ENCODE measurements around the gene ENOSF1. TPM values are rescaled to one million over a fixed set of nuclear protein-coding genes. Genes with fewer than 3 reads are reported as not detected.
A peak's percentile ranks its signal among the peaks of the same experiment; 100 is the strongest.
"Not testable (repeated sequence)": the region's sequence is repeated elsewhere in the genome, so short reads cannot be mapped to it uniquely, and the experiment has no call there.

The ENOSF1 gene
- total RNA-seq, 2 experiments from 2014 or later: 113 to 114 TPM

DNA sequence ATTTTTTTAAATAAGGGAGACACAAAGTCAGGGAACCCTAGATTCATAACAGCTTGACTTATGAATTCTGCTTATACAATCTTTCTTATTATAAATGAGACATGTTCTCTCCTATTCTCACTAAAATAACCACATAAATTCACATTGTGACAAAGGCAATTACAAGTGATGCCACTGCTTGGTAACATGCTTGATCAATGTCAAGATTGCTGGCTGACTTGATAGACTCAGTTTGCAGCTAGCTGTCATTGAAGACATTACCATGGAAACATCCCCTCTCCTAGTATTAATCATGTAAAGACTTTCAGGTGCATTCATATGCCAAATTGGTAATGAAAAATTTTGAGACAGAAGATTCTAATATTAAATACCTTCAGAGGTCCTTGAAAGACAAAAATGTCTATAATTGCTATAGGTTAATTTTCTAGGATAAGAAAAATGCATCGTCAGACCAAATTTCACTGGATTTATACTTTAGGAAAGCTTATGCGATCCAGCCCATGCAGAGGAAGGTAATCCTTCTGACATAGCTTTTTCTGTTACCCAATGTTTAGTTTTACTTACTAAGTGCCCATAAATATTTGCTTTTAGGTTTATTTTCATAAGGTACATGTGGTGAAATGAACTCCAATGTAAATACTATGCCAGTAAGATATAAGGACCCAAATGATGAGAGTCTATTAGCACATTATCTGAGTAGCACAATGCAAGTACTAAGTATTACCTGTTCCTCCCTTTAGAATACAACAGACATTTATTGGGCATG, 32.6 kb upstream of the ENOSF1 start:
- Mint-ChIP-seq H3K36me3 (ENCODE audit: low read depth) (peaks cover 38% of the 10 kb centered on the region), H3K27ac (no peak overlapping the region), H3K4me1 (ENCODE audit: low read depth) (peaks cover 2% of the 10 kb centered on the region), H3K27me3 (no peaks in the 10 kb centered on the region), H3K4me3 (no peak overlapping the region), H3K9me3 (no peaks in the 10 kb centered on the region)
- TF ChIP-seq CTCF (IDR thresholded peaks at IDR 0.05): no peak
- DNase-seq (no peak), ATAC-seq (no peak)
- CTCF ChIA-PET: interaction anchor here (7.0 to 14.2 kb wide), 2 partner anchors 87 to 95 kb away, joined by 94 to 224 read pairs; no protein-coding TSS in a partner anchor
- POLR2A ChIA-PET: interaction anchor here (0.6 to 1.0 kb wide), 2 partner anchors 10 to 29 kb away, joined by 3 read pairs; no protein-coding TSS in a partner anchor
- intact Hi-C loops (cut with micrococcal nuclease): loop anchor here (5.0 kb wide), 1 partner anchor 67 kb away; the partner anchor contains the start of gene YES1

DNA sequence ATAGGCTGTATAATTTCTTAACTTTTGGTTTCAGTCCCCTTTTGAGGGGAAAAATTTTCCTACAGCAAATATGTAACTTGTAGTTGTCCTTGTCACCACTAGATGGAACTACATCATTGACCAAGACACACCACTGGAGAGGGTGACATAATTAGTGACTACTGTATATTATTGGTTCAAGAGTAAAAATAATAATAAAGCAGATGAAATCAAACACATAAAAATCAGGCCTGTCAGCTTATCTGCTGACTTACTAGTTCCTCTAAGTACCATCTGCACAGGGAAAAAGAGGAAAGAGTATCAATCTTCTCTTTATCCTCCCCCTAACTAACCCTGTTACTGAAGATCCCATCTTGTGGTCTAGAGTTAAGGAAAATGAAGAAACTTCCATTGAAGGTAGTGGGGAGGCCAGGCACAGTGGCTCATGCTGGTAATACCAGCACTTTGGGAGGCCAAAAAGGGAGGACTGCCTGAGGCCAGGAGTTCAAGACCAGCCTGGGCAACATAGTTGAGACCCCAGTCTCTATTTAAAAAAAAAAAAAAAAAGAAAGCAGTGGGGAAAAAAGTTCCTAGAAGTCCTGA, 29.6 kb upstream of the ENOSF1 start:
- ChIA-PET POLR2A (no interaction called here), CTCF (interaction anchor here (1.0 to 14.2 kb wide), 13 partner anchors 13 to 106 kb away, joined by 3 to 224 read pairs (median 5); partner anchors contain the start of gene ENOSF1)
- H3K27me3 Mint-ChIP-seq: no peaks in the 10 kb centered on the region
- intact Hi-C loops (cut with micrococcal nuclease): loop anchor here (1.0 to 5.0 kb wide), 3 partner anchors 70 to 97 kb away; partner anchors contain the start of gene YES1
- ATAC-seq (peak; percentile 83), DNase-seq (no peak)
- H3K9me3 Mint-ChIP-seq: no peaks in the 10 kb centered on the region
- H3K27ac Mint-ChIP-seq: no peak overlapping the region
- peak; percentile 74 for TF ChIP-seq CTCF (IDR thresholded peaks at IDR 0.05)
- peaks cover 2% of the 10 kb centered on the region for H3K4me1 Mint-ChIP-seq (ENCODE audit: low read depth)
- H3K4me3 Mint-ChIP-seq: no peak overlapping the region
- H3K36me3 Mint-ChIP-seq (ENCODE audit: low read depth): peaks cover 42% of the 10 kb centered on the region

DNA sequence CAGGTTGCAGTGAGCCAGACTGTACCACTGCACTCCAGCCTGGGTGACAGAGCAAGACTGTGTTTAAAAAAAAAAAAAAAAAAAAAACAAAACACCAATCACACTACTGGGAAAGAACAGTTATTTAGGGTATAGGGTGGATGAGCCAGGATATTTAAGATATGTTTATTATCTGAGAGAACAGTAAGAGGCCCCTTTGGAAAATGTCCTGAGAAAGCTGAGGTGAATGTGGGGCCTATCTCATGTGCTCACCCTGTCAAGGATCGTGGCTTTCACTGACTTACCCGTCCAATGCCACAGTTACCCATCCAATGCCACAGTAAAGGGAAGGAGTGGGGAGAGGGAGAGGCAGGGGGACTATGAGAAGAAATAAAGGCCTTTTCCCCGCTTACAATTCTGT, 19.9 kb upstream of the ENOSF1 start:
- Mint-ChIP-seq H3K36me3 (ENCODE audit: low read depth) (peaks cover 58% of the 10 kb centered on the region), H3K4me3 (no peak overlapping the region), H3K4me1 (ENCODE audit: low read depth) (peaks cover 7% of the 10 kb centered on the region), H3K9me3 (no peaks in the 10 kb centered on the region), H3K27me3 (no peaks in the 10 kb centered on the region), H3K27ac (no peak overlapping the region)
- no peak for ATAC-seq
- ChIA-PET POLR2A (no interaction called here), CTCF (interaction anchor here (1.0 to 3.9 kb wide), 5 partner anchors 11 to 107 kb away, joined by 3 to 18 read pairs (median 5); partner anchors contain the start of gene ENOSF1)
- DNase-seq: no peak
- no peak for TF ChIP-seq CTCF (IDR thresholded peaks at IDR 0.05)
- intact Hi-C loops (cut with micrococcal nuclease): no loop called here

DNA sequence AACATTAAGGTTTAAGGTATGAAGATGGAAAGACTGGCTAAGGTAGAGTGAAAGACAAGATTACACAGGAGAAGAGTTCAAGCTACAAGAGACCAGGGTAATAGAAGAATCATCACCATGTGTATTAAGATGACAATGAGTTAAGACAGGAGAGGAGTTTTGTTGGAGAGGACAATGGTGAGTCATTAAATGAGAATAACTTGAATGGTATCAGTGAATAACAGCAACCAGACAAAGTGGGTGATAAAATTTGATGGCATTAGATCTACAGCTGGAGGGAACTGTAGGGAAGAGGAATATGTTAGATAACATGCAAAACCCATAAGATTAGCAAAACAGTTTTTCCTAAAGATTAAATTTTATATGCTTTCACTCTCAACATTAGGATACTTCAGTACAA, 18.8 kb upstream of the ENOSF1 start:
- intact Hi-C loops (cut with micrococcal nuclease): no loop called here
- H3K4me3 Mint-ChIP-seq: no peak overlapping the region
- DNase-seq: no peak
- H3K27ac Mint-ChIP-seq: peak overlapping the region; percentile 73
- POLR2A ChIA-PET: no interaction called here
- ATAC-seq: no peak
- CTCF ChIA-PET: interaction anchor here (1.8 to 3.9 kb wide), 3 partner anchors 12 to 108 kb away, joined by 3 to 18 read pairs (median 15); no protein-coding TSS in a partner anchor
- TF ChIP-seq CTCF (IDR thresholded peaks at IDR 0.05): no peak
- H3K27me3 Mint-ChIP-seq: no peaks in the 10 kb centered on the region
- peaks cover 7% of the 10 kb centered on the region for H3K4me1 Mint-ChIP-seq (ENCODE audit: low read depth)
- no peaks in the 10 kb centered on the region for H3K9me3 Mint-ChIP-seq
- H3K36me3 Mint-ChIP-seq (ENCODE audit: low read depth): peaks cover 53% of the 10 kb centered on the region

DNA sequence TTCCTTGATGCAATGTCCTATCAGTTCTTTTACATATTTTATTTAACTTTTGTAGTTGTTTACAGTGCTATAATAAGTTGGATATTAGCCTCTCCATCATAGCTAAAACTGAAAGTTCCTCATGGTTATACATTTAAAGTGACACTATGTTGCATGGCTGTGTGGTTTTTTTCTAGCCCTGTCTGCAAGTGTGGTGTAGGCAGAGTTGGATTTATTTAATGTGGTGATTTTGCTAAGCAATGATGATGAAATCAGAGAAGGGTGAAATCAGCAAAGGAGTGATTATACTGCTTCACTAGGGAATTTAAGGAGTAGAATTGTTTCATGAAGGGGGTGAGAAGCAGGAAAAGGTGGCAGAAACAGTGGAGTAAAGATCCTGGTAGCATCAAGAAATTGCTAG, 18.3 kb upstream of the ENOSF1 start:
- DNase-seq (no peak), ATAC-seq (peak; percentile 37)
- Mint-ChIP-seq H3K9me3 (no peaks in the 10 kb centered on the region), H3K36me3 (ENCODE audit: low read depth) (peaks cover 49% of the 10 kb centered on the region), H3K4me3 (no peak overlapping the region), H3K27ac (peak overlapping the region; percentile 73), H3K27me3 (no peaks in the 10 kb centered on the region), H3K4me1 (ENCODE audit: low read depth) (peaks cover 7% of the 10 kb centered on the region)
- ChIA-PET CTCF (interaction anchor here (3.7 to 3.9 kb wide), 2 partner anchors 100 to 109 kb away, joined by 15 to 18 read pairs; no protein-coding TSS in a partner anchor), POLR2A (no interaction called here)
- TF ChIP-seq CTCF (IDR thresholded peaks at IDR 0.05): no peak
- intact Hi-C loops (cut with micrococcal nuclease): no loop called here

- CTCF ChIA-PET; POLR2A ChIA-PET; DNase-seq; H3K4me1 Mint-ChIP-seq (ENCODE audit: low read depth); H3K4me3 Mint-ChIP-seq; H3K27me3 Mint-ChIP-seq; H3K9me3 Mint-ChIP-seq; intact Hi-C loops (cut with micrococcal nuclease); H3K27ac Mint-ChIP-seq: not testable (repeated sequence)
- H3K36me3 Mint-ChIP-seq (ENCODE audit: low read depth): peaks cover 47% of the 10 kb centered on the region
- ATAC-seq: peak; percentile 44
Measured at GRCh38 chr18:730120-730519, 17.7 kb upstream of the ENOSF1 start.
